HepG2 (cell line): Measurements from ENCODE around the gene UBFD1. TPM values are rescaled to one million over a fixed set of nuclear protein-coding genes. Genes with fewer than 3 reads are reported as not detected.
A peak's percentile ranks its signal among the peaks of the same experiment; 100 is the strongest.

ENCODE experiments used
- ATAC-seq: fragments of 200-7000 bp; cut with Tn5 transposase; 3 replicates; pipeline ENCODE4 v1.9.1; 2020; ENCODE audit warnings: mild to moderate bottlenecking, moderate library complexity
- BruUV-seq: library from RNA; stranded (reverse); fragments of 400-500 nt; replicated peaks from 2 replicates; lab custom pipeline; 2021; lab: Mats Ljungman, UMichigan
- CTCF ChIA-PET: fragments of 300-600 bp; formaldehyde crosslinking; extraction: SDS; loops from one replicate; lab custom pipeline; 2021; ENCODE audit warnings: low total read pairs, inconsistent platforms, low intra/inter-chr PET ratio; lab: Yijun Ruan, JAX
- POLR2A ChIA-PET: fragments of 350-600 bp; sonication (Branson Sonifier 250); formaldehyde crosslinking; loops from one replicate; lab custom pipeline; 2020; ENCODE audit warnings: antibody characterized with exemption, inconsistent platforms; lab: Yijun Ruan, JAX
- DNase-seq: peaks from one replicate; pipeline ENCODE4 v3.0.0-alpha.2; 2015; ENCODE audit warnings: low spot score
- FAIRE-seq: peaks from 3 replicates; lab custom pipeline; 2011; peaks lifted over from hg19 to GRCh38; lab: Jason Lieb, UNC
- H2AFZ ChIP-seq: one replicate; pipeline ENCODE4 v1.6.1; 2011; ENCODE audit warnings: low read length, inconsistent platforms
- H3K27ac ChIP-seq: fragments of 300-600 bp; 3 replicates; pipeline ENCODE4 v1.8.0; 2011; ENCODE audit warnings: mixed run types, mild to moderate bottlenecking, mixed read lengths, low read length, inconsistent platforms; ENCODE audit not compliant: insufficient read depth; ENCODE audit errors: extremely low read length
- H3K27me3 ChIP-seq, 2 experiments: fragments of 200-600 bp in 1 of 2; 2 replicates in 1 of 2; 3 replicates in 1 of 2; pipeline versions ENCODE4 v1.6.0 to v1.8.0; 2011; ENCODE audit warnings: low read length in 2 of 2, mild to moderate bottlenecking in 2 of 2, moderate library complexity in 2 of 2, inconsistent platforms in 1 of 2; ENCODE audit not compliant: insufficient read depth in 2 of 2, control insufficient read depth in 1 of 2
- H3K36me3 ChIP-seq, 2 experiments: fragments of 200-600 bp in 1 of 2; replicated peaks in 1 of 2; 2 replicates in 1 of 2; 3 replicates in 1 of 2; pipeline versions ENCODE4 v1.5.1 to v1.8.0; 2011; ENCODE audit warnings: low read length in 2 of 2, inconsistent platforms in 1 of 2; ENCODE audit not compliant: insufficient read depth in 2 of 2, control insufficient read depth in 1 of 2
- H3K4me1 ChIP-seq: 2 replicates; pipeline ENCODE4 v1.5.1; 2012; ENCODE audit warnings: low read length, inconsistent platforms; ENCODE audit not compliant: insufficient read depth
- H3K4me2 ChIP-seq: 2 replicates; pipeline ENCODE4 v1.6.0; 2011; ENCODE audit warnings: low read depth, low read length, inconsistent platforms
- H3K4me3 ChIP-seq, 3 experiments: fragments of 200-600 bp in 1 of 3; sonication (generic), shearing (Covaris generic) in 1 of 3; replicated peaks in 1 of 3; 2 replicates each; pipeline ENCODE4 v1.5.1; 2011 to 2016; ENCODE audit warnings: low read length in 3 of 3, inconsistent platforms in 2 of 3, low read depth in 2 of 3, mild to moderate bottlenecking in 2 of 3, control low read depth in 1 of 3, mixed read lengths in 1 of 3; ENCODE audit not compliant: insufficient read depth in 1 of 3
- H3K79me2 ChIP-seq: one replicate; pipeline ENCODE4 v1.6.1; 2011; ENCODE audit warnings: low read length, inconsistent platforms; ENCODE audit not compliant: insufficient read depth
- H3K9ac ChIP-seq: 2 replicates; pipeline ENCODE4 v1.6.0; 2011; ENCODE audit warnings: mild to moderate bottlenecking, low read depth, low read length, inconsistent platforms; ENCODE audit not compliant: insufficient read depth
- H3K9me3 ChIP-seq: 2 replicates; pipeline ENCODE4 v1.5.1; 2012; ENCODE audit warnings: mild to moderate bottlenecking, low read length
- H4K20me1 ChIP-seq: 2 replicates; pipeline ENCODE4 v1.6.0; 2011; ENCODE audit warnings: inconsistent platforms, mild to moderate bottlenecking, low read length, moderate library complexity; ENCODE audit not compliant: insufficient read depth
- CEBPB ChIP-seq: IDR thresholded peaks from 2 replicates; pipeline ENCODE4 v1.6.1; 2011; ENCODE audit warnings: low read depth, low read length, improper control_type of control experiment, borderline replicate concordance
- CREB1 ChIP-seq, 2 experiments: fragments of 450-650 bp in 1 of 2; IDR thresholded peaks; 2 replicates each; pipeline ENCODE4 v1.6.1; 2016 to 2017; ENCODE audit warnings: control low read depth in 1 of 2, mild to moderate bottlenecking in 1 of 2, missing compliant biosample characterization in 1 of 2, missing genetic modification characterization in 1 of 2
- FOXO1 ChIP-seq: sonication (generic); formaldehyde crosslinking; IDR thresholded peaks from 2 replicates; pipeline ENCODE4 v1.4.0; 2020; ENCODE audit warnings: missing genetic modification reagents
- GLI4 ChIP-seq: sonication (generic); formaldehyde crosslinking; IDR thresholded peaks from 2 replicates; pipeline ENCODE4 v1.5.1; 2020; ENCODE audit warnings: missing genetic modification reagents, mild to moderate bottlenecking, moderate library complexity, borderline replicate concordance
- HNF1B ChIP-seq: sonication (generic); formaldehyde crosslinking; IDR thresholded peaks from 2 replicates; pipeline ENCODE4 v1.5.1; 2020; ENCODE audit warnings: mild to moderate bottlenecking, moderate library complexity, missing genetic modification reagents
- SP140L ChIP-seq: sonication (generic); formaldehyde crosslinking; IDR thresholded peaks from 2 replicates; pipeline ENCODE4 v1.4.0; 2020; ENCODE audit warnings: missing genetic modification reagents, borderline replicate concordance
- ZBTB7A ChIP-seq: sonication (generic); formaldehyde crosslinking; IDR thresholded peaks from 2 replicates; pipeline ENCODE4 v1.8.0; 2022; ENCODE audit warnings: mild to moderate bottlenecking, missing genetic modification reagents
- ZNF510 ChIP-seq: sonication (generic); formaldehyde crosslinking; IDR thresholded peaks from 2 replicates; pipeline ENCODE4 v1.4.0; 2020; ENCODE audit warnings: low read depth, mild to moderate bottlenecking, missing genetic modification reagents
- ZNF704 ChIP-seq: sonication (generic); formaldehyde crosslinking; IDR thresholded peaks from 2 replicates; pipeline ENCODE4 v1.8.1; 2023; ENCODE audit warnings: mild to moderate bottlenecking, inconsistent platforms, moderate library complexity, missing genetic modification reagents, borderline replicate concordance
- WGBS: methylation state at CpG from one replicate; pipeline ENCODE4 v1.1.6; 2017; ENCODE audit warnings: low lambda C conversion rate; 5-methylcytosine and 5-hydroxymethylcytosine counted together
- in situ Hi-C: cut with HindIII; loops from 2 replicates; pipeline ENCODE4 v1.10.0; 2017; ENCODE audit warnings: low pct_unique_long_range_greater_than_20kb; ENCODE audit not compliant: extremely low pct_ligation_motif_present
- intact Hi-C: fragments of 100-400 bp; cut with micrococcal nuclease; formaldehyde crosslinking; loops from one replicate; pipeline ENCODE4 v1.10.0; 2022; ENCODE audit not compliant: unreplicated experiment
- polyA plus RNA-seq, 8 experiments: library from polyadenylated mRNA; depleted of rRNA in 3 of 8; stranded (reverse) in 7 of 8; unstranded in 1 of 8; fragments of >200 nt; fragmentation: Illumina TruSeq in 4 of 8; extraction: Trizol in 4 of 8; gene quantifications; 2 replicates each; pipeline versions ENCODE4 v1.2.1 to v1.2.3, GENCODE V29; 2011 to 2016; ENCODE audit warnings: low read depth in 4 of 8, missing spikeins in 1 of 8, mixed read lengths in 1 of 8; ENCODE audit not compliant: insufficient read depth in 1 of 8
- total RNA-seq, 5 experiments: library from RNA; depleted of rRNA; stranded (reverse); fragments of >200 nt; fragmentation: Illumina TruSeq; extraction: Trizol; gene quantifications; 2 replicates each; pipeline ENCODE4 v1.2.3, GENCODE V29; 2016; ENCODE audit warnings: low read depth in 1 of 5

The UBFD1 gene
- total and polyA plus RNA-seq, 2 of the 13 experiments (the other 11 are each of a cell fraction or from before 2014, with no cell fraction given): 100 to 111 TPM

- POLR2A ChIA-PET: interaction anchor here (3.2 kb wide), 1 partner anchor 12 kb away, joined by 11 read pairs; no protein-coding TSS in a partner anchor
- WGBS: 92% methylated on average over 6 of the region's 6 CpGs
These were observed 5.4 kb upstream of the UBFD1 start for GRCh38 chr16:23552161-23552560.

More at GRCh38 chr16:23552161-23552560, 5.4 kb upstream of the UBFD1 start:
- Histone ChIP-seq H3K9me3 (no peaks in the 10 kb centered on the region), H3K27ac (no peak overlapping the region), H3K9ac (no peak overlapping the region), H3K4me2 (no peak overlapping the region), H3K36me3 (peaks cover 37 to 54% of the 10 kb centered on the region in 2 experiments), H3K79me2 (peaks cover 12% of the 10 kb centered on the region), H4K20me1 (no peaks in the 10 kb centered on the region), H3K4me3 (no peak overlapping the region), H3K27me3 (no peaks in the 10 kb centered on the region; a peak in 1 of 5 replicates), H3K4me1 (peaks cover 22% of the 10 kb centered on the region), H2AFZ (no peak overlapping the region)
- FAIRE-seq (no peak), ATAC-seq (no peak), DNase-seq (no peak)
- CTCF ChIA-PET: no interaction called here
- TF ChIP-seq HNF1B (CRISPR knock-in tag): no peak
- TF ChIP-seq GLI4: 0 out of 2 replicates have a peak, but pooled peaks have one; percentile 25
- TF ChIP-seq CEBPB: peak; percentile 29; the same call in 1 of the 2 replicates
- TF ChIP-seq CREB1 (IDR thresholded peaks at IDR 0.05): no peak
- TF ChIP-seq CREB1 (CRISPR knock-in tag; IDR thresholded peaks at IDR 0.05): no peak
- no peak for TF ChIP-seq FOXO1 (CRISPR knock-in tag)
- TF ChIP-seq ZNF510 (CRISPR knock-in tag): no peak
- TF ChIP-seq ZBTB7A: no peak
- no peak for TF ChIP-seq SP140L (CRISPR knock-in tag)
- TF ChIP-seq ZNF704 (CRISPR knock-in tag): 0 out of 2 replicates have a peak, but pooled peaks have one; percentile 41
- in situ Hi-C loops (no loop called here), intact Hi-C loops (no loop called here)
- BruUV-seq: no TSS peak
